Measurements from ENCODE around the gene IGFBP6. TPM values are rescaled to one million over a fixed set of nuclear protein-coding genes. Genes with fewer than 3 reads are reported as not detected.

Gene IGFBP6
- total RNA-seq, 1 donor, result 577 TPM

- Histone ChIP-seq H3K27me3 (ENCODE audit: insufficient read depth, low read length) (no peaks in the 10 kb centered on the region), H3K27ac (ENCODE audit: low read depth, low read length) (no peak overlapping the region), H3K4me3 (ENCODE audit: insufficient read depth, low read length) (no peak overlapping the region), H3K4me1 (ENCODE audit: insufficient read depth, low read length) (peaks cover 57% of the 10 kb centered on the region), H3K36me3 (ENCODE audit: insufficient read depth, low read length) (peaks cover 61% of the 10 kb centered on the region), H2AFZ (ENCODE audit: low read length) (no peak overlapping the region), H4K20me1 (ENCODE audit: insufficient read depth, low read length) (peaks cover 3% of the 10 kb centered on the region), H3K4me2 (ENCODE audit: insufficient read depth, low read length) (no peak overlapping the region), H3K79me2 (ENCODE audit: insufficient read depth, low read length) (peaks cover 35% of the 10 kb centered on the region), H3K9me3 (ENCODE audit: low read depth, low read length) (no peaks in the 10 kb centered on the region)
- DNase-seq (ENCODE audit: insufficient read length, low spot score, missing footprints), result peak; percentile 80
- TF ChIP-seq CTCF (IDR thresholded peaks at IDR 0.05; ENCODE audit: extremely low read depth, low read depth, low read length), result no peak
Observed at GRCh38 chr12:53069621-53070410, 27.7 kb upstream of the IGFBP6 start.

GRCh38 chr12:53070877-53071492 lies 26.5 kb upstream of the IGFBP6 start:
- Histone ChIP-seq H3K4me1 (ENCODE audit: insufficient read depth, low read length) (peaks cover 49% of the 10 kb centered on the region), H3K36me3 (ENCODE audit: insufficient read depth, low read length) (peaks cover 62% of the 10 kb centered on the region), H3K27me3 (ENCODE audit: insufficient read depth, low read length) (no peaks in the 10 kb centered on the region), H3K27ac (ENCODE audit: low read depth, low read length) (peak overlapping the region; percentile 7), H3K4me3 (ENCODE audit: insufficient read depth, low read length) (no peak overlapping the region), H3K9me3 (ENCODE audit: low read depth, low read length) (no peaks in the 10 kb centered on the region), H2AFZ (ENCODE audit: low read length) (no peak overlapping the region), H3K4me2 (ENCODE audit: insufficient read depth, low read length) (no peak overlapping the region), H3K79me2 (ENCODE audit: insufficient read depth, low read length) (peaks cover 42% of the 10 kb centered on the region), H4K20me1 (ENCODE audit: insufficient read depth, low read length) (peaks cover 3% of the 10 kb centered on the region)
- peak; percentile 90 for DNase-seq (ENCODE audit: insufficient read length, low spot score, missing footprints)
- no peak for TF ChIP-seq CTCF (IDR thresholded peaks at IDR 0.05; ENCODE audit: extremely low read depth, low read depth, low read length)

GRCh38 chr12:53071591-53072551 lies 25.6 kb upstream of the IGFBP6 start:
- Histone ChIP-seq H2AFZ (ENCODE audit: low read length) (no peak overlapping the region), H3K36me3 (ENCODE audit: insufficient read depth, low read length) (peaks cover 65% of the 10 kb centered on the region), H3K9me3 (ENCODE audit: low read depth, low read length) (no peaks in the 10 kb centered on the region), H3K27me3 (ENCODE audit: insufficient read depth, low read length) (no peaks in the 10 kb centered on the region), H3K27ac (ENCODE audit: low read depth, low read length) (peak overlapping the region; percentile 7), H4K20me1 (ENCODE audit: insufficient read depth, low read length) (peaks cover 3% of the 10 kb centered on the region), H3K4me3 (ENCODE audit: insufficient read depth, low read length) (no peak overlapping the region), H3K79me2 (ENCODE audit: insufficient read depth, low read length) (peaks cover 43% of the 10 kb centered on the region), H3K4me1 (ENCODE audit: insufficient read depth, low read length) (peaks cover 41% of the 10 kb centered on the region), H3K4me2 (ENCODE audit: insufficient read depth, low read length) (peak overlapping the region; percentile 29)
- no peak for TF ChIP-seq CTCF (IDR thresholded peaks at IDR 0.05; ENCODE audit: extremely low read depth, low read depth, low read length)
- DNase-seq (ENCODE audit: insufficient read length, low spot score, missing footprints), result peak; percentile 72
